Sciatic nerve (tissue), 2 donors: ENCODE data around the gene PER1. TPM values are rescaled to one million over a fixed set of nuclear protein-coding genes. Genes with fewer than 3 reads are reported as not detected.

ENCODE experiments used
- ATAC-seq: fragments of 200-7000 bp; cut with Tn5 transposase; one replicate; pipeline ENCODE4 v1.9.1; 2020; ENCODE audit warnings: mild to moderate bottlenecking, moderate library complexity
- DNase-seq: peaks from one replicate; pipeline ENCODE4 v3.0.0-alpha.2; 2020; ENCODE audit warnings: low spot score
- intact Hi-C: fragments of 100-400 bp; cut with DNase I; formaldehyde crosslinking; loops from one replicate; pipeline ENCODE4 v1.14.2; 2022
- total RNA-seq: library from RNA; stranded (reverse); fragmentation: NEBNext Ultra II Directional; extraction: Animal tissue kit (Norgen Biotek cat#: 25700); gene quantifications from one replicate; pipeline ENCODE4 v1.2.1, GENCODE V29; 2021
- donor health status: DM: no; HTN: no; CAD: no.
- donor health status: DM: no; HTN: no; CAD: no.

The PER1 gene
- total RNA-seq, 1 donor from 2014 or later: 182 TPM

DNA sequence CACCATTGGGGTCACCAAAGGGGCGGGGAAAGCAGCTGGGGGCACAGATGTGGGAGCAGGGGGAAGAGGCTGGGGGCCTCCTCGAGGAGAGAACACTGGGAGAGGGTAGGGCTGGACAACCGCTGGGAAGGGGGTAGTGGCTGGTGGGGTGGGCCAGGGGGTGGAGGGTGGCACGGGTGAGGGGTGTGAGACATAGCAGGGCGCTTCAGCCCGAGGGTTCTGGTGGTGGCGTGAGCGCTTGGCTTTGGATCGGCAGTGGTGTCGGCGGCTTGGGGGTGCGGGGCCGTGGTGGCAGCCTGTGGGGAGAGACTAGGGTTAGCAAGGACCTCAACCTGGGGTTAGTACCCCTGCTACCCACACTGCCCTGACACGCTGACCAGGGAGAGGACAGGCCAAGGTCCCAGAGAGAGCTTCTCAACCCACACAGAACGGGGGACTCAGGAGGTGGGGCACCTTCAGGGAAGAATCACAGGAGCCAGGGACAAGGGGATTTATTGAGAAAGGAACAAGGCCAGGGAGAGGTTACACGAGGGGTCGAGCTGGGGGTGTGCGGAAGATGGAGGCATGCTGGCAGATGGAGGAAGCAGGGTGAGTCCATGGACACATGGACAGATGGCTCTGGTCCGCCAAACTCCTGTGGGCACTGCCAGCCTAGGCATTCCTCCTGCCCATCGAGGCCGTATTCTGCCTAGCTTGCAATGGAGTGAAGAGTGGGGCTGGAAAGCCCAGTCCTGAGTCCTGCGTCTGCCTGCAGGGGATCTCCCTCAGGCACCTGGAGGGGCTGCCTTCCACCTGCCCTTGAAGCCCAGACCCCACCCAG, 8.4 kb downstream of the PER1 start:
- intact Hi-C loops: no loop called here
- DNase-seq (peak; percentile 70), ATAC-seq (peak; percentile 0)

DNA sequence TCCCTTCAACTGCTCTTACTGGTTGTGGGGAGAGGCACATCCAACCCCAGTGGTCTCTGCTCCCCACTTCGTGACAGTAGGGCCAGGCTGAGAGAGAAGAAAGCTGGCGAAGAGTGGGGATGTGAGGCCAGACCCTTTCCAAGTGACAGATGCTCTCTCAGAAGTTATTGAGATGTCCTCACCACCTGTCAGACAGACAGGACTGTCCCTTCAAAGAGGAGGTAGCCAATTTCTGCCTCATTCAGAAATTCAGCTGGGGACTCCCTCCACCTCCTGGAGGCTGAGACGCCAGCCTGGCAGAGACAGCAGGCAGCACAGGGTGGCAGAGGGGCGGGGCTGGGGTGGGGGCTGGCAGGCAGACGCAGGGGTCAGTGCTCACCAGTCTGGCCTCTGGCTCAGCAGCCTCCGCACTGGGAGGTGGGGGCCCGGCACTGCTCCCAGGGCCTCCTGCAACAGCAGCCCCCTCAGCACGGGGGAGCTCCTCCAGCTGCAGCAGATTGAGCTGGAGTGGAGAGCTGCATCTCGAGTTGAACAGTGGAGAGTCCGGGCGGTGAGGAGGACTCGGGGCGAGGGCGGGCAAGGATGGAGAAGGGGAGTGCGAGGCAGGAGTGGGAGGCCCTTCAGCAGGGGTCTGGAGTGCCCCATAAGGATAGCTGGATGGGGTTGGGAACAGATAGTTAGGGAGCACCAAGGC, 9.2 kb downstream of the PER1 start:
- ATAC-seq (no peak), DNase-seq (no peak)
- intact Hi-C loops: no loop called here

DNA sequence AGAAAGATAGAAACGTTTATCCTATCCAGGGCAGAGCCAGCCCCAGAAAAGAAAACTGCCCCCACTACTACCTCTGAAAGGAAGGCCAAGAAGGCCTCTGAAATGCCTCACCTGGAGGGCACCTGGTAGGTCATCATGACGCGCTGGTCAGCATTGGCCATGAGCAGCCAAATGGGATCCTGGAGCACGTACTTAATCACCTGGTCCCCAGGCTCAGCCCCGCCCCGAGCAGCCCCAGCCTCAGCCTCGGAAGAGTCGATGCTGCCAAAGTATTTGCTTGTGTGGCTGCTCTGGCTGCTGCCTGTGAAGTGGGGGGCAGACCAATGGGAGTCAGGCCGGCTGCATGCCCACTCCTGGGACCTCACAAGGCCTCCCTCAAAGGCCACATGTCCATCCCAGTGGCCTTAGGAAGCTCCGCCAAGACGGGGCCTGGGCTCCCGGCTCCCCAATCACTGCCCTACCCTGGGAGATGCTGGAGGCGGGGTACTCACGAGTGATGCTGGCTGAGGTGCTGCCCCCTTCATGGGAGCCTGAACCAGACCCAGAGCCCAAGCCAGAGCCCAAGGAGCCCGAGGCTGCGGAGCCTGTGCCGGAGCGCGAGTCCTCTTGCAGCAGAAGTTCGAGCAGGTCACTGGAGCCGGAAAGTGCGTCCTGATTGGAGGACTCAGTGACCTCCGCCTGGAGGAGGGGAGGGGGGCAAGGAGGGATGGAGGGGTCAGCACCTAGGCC, 9.9 kb downstream of the PER1 start:
- DNase-seq (peak; percentile 68), ATAC-seq (no peak)
- intact Hi-C loops: no loop called here

DNA sequence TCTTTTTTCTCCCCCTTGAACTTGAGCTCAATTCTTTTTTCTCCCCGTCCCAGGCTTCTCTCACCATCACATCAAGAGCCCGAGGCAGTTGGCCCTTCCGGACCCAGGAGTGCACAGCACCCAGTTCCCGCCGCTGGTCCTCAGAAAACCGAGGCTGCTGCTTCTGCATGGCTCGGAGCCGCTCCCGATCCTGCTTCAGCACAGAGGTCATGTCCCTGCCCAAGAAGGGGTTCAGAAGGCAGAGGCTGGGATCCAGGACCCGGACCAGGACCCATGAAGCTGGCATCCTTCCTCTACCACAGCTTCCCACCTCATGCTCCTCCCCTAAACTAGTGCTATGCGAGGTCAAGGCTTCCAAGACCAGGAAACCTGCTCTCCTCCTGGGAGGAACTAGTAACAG, 10.5 kb downstream of the PER1 start:
- no peak for ATAC-seq
- intact Hi-C loops: no loop called here

DNA sequence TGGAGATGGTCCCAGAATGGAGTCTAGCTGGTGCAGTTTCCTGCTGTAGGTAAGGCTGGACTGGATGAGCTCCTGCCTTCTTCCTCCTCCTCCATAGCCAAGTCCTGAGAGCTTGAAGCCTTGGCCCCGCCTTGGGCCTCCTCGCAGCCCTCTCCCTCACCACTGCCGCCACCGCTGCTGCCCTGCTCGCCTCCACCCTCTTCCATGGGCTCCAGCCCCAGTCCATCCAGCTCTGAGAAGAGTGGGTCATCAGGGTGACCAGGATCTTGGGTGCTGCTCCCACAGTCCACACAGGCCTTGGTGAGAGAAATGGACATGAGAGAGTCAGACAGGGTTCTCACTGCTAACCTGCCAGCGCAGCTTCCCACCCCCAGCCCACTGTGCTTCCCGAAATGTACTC, 11.2 kb downstream of the PER1 start:
- peak; percentile 65 for DNase-seq
- intact Hi-C loops: no loop called here

More for the DNA sequence above, 10.5 kb downstream of the PER1 start:
- DNase-seq: peak; percentile 61

DNA sequence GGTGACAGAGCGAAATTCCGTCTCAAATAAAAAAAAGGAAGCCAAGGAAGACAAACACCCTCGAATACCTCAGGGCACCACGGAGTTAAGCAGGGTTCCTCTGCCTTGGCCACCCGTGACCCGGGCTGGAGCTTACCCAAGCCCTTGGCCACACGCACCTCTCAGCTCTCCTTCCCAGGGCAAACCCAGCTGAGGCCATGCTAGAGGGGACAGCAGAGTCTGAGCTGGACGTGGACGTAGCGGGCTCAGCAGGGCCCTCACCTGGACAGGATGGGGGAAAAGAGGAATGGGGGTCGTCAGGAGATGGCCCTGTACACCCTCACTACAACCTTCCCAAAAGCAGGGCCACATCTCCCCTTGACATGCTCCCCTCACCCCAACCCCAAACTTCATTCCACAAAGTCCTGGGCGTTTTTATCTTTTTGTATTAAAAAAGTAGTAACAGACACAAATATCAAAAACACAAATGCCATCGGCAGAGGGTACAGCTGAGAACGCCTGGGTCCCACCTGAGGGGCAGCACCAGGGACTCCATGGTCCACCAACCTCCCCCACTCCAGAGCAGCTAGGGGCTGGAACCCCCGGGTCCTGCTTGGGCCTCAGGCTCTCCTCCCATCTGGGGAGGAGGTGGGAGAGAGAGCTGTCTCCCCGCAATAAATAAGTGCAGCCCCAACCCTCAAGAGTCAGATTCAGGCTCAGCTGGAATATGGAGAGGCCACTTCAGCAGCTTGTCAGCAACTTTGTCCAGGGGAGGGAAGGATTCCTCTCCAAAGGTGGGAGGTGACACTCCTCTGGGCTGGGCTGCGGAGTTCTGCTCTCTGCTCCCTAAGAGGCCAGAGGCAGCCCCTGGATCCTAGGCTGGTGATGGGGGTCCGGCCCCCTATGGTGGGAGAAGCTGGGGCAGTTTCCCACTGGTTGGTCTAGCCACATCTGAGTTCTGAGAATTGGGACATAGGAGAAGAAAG, 11.9 kb downstream of the PER1 start:
- DNase-seq (peak; percentile 72), ATAC-seq (peak; percentile 9)
- intact Hi-C loops: no loop called here

More for the DNA sequence above, 11.2 kb downstream of the PER1 start:
- ATAC-seq: peak; percentile 1

DNA sequence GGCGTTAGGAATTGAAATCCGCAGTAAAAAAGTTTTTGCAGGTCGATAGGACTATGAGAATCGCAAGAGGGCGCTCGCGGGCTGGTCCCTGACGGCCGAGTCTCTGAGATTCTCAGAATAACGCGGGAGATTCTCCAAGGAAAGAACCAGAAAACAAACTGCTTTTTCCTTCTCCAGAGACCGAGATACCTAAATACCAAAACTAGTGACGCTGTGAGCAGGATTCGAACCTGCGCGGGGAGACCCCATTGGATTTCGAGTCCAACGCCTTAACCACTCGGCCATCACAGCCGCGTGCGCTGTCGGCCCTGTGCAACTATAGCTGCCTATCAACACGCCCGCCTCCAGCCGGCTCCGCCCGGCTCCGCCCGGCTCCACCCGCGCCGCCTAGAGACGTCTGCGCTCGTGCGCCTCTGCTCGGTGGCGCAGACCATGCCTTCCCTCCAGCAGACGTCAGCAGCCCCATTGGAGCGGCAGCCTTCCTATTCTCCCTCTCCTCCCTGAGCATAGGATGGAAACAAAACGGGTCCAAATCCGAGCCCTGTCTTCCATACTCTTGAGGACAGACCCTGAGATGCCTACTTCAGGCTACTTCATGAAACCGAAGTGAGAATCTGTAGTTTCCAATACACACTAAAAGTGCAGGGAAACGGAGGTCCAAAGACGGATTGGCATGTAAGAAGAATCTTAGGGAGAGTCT, 13.4 kb downstream of the PER1 start:
- intact Hi-C loops: loop anchor here (2.0 kb wide), 1 partner anchor 48 kb away; no protein-coding TSS in a partner anchor
- ATAC-seq (peak; percentile 88), DNase-seq (peak; percentile 98)

- ATAC-seq (peak; percentile 31), DNase-seq (no peak)
- intact Hi-C loops: loop anchor here (2.0 kb wide), 1 partner anchor 48 kb away; no protein-coding TSS in a partner anchor
Observed at GRCh38 chr17:8138374-8138671, 13.9 kb downstream of the PER1 start.

GRCh38 chr17:8137645-8138373, 14.4 kb downstream of the PER1 start:
- DNase-seq (no peak), ATAC-seq (no peak)
- intact Hi-C loops: loop anchor here (2.0 kb wide), 1 partner anchor 49 kb away; no protein-coding TSS in a partner anchor

DNA sequence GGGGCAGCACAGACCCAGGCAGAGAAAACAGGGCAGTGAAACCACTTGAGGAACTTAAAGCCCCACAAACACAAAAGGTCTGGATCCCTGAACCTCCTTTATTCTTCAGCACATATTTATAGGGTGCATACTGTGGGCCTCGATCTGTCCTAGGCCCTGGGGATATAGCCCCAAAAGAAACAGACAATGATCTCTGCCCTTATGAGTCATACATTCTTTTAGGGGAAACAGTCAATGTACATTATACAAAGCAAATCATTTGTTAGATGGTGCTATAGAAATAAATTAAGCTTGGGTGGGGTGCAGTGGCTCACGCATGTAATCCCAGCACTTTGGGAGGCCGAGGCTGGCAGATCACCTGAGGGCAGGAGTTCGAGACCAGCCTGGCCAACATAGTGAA, 18.3 kb downstream of the PER1 start:
- ATAC-seq (no peak), DNase-seq (no peak)
- intact Hi-C loops: no loop called here

GRCh38 chr17:8133399-8133798, 18.8 kb downstream of the PER1 start:
- intact Hi-C loops: no loop called here
- ATAC-seq (no peak), DNase-seq (no peak)

DNA sequence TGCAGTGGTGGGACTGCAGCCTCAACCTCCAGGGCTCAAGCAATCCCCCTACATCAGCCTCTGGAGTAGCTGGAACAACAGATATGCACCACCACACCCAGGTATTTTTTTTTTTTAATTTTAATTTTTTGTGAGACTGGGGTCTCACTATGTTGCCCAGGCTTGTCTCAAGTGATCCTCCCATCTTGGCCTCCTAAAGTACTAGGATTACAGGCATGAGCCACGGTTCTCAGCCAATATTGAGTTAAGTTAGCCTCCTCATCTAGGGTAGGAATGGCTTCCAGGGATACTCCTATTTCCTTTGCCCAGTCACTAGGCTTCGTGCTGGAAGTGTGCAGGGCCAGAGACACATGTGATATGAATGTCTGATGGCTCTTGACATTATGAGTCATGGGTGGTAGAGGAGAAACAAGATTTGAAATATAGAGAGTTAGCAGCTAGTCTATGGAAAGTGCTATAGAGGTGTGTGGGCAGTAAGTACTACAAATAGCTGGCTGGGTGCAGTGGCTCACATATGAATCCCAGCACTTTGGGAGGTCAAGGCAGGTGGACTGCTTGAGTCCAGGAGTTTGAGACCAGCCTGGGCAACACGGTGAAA, 20.3 kb downstream of the PER1 start:
- intact Hi-C loops: no loop called here
- ATAC-seq (no peak), DNase-seq (no peak)

DNA sequence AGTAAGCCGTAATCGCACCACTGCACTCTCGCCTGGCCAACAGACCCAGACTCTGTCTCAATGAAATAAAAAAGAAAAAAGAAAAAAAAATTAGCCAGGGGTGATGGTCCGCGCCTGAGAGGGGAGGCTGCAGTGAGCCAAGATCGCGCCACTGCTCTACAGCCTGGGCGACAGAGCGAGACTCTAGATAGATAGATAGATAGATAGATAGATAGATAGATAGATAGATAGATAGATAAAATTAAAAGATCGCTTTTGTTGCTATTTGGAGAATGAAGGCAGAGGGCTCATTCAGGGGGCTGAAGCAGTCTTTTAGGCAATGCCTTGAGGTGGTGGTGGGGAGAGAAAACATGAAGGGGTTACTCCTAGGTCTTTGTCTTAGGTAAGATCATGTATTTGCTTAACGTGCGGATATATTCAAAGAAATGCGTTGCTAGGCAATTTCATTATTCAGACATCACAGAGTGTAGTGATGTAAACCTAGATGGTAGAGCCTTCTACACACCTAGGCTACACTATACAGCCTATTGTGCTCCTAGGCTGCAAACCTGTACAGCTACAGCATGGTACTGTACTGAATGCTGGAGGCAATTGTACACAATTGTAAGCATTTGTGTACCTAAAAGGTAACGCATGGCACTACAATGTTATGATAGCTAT, 23.9 kb downstream of the PER1 start:
- ATAC-seq: no peak
- intact Hi-C loops: no loop called here
- DNase-seq: no peak

DNA sequence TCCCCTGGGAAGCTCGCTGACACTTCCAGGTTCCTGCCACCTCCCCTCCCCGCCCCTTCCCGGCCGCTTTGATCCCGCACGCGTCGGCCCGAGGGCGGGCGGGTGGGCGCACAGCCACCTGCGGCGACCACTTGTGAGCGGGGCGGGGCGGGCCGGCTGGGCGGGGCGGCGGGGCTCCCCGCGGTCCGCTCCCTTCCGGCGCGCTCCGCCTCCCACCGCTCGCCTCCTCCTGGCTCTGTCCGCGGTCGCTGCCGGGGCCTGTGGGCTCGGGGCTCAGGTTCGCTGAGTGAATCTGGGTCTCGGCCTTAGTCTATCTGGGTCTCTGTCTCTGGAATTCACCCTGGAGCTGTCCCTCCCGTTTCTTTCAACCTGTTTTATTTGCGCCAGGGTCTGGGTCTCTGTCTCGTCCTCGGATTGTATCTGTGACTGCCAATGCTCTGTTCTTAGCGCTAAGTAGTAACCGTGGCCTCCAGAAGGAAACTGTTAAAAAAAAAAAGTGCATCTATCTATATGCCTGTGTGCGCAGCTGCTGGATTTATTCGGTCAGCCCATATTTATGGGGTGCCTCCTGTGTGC, 25.6 kb downstream of the PER1 start:
- peak; percentile 34 for ATAC-seq
- intact Hi-C loops: no loop called here
- DNase-seq: peak; percentile 75

DNA sequence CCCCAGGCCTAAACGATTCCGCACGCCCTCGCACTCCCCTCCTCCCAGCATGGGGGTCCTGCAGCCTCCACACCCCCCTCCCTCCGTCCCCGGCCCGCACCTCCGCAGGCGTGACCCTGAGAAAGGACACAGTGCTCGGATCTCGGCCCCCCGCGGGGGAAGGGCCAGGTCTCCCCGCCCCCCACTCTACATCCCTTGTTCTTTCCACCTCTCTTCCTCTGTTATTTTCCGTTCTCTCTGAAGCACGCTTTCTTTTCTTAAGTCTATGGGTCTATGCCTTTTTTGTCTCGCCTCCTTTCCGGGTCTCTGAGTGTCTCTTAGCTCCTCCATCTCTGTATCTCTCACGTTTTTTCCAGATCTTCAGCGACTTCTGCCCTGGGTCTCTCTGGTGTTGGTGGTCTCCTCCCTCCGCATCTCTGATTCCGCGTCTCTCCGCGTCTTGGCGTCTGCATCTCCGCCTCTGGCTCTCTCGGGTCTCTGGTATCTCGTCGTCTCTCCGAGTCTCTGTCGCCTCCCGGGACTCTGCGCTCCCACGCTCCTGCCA, 26.2 kb downstream of the PER1 start:
- peak; percentile 8 for ATAC-seq
- intact Hi-C loops: no loop called here
- peak; percentile 70 for DNase-seq
